Testis (tissue), 3 donors: ENCODE results near the gene ABO. TPM values are rescaled to one million over a fixed set of nuclear protein-coding genes. Genes with fewer than 3 reads are reported as not detected.

Experiments
- DNase-seq: peaks from one replicate; pipeline ENCODE4 v3.0.0-alpha.2; 2019
- H3K27ac ChIP-seq, 2 donors: fragments of 200-600 bp; sonication (generic); one replicate each; pipeline ENCODE4 v1.5.1; 2019
- H3K27me3 ChIP-seq: fragments of 200-600 bp; sonication (generic); one replicate; pipeline ENCODE4 v1.5.1; 2019
- H3K36me3 ChIP-seq: fragments of 200-600 bp; sonication (generic); one replicate; pipeline ENCODE4 v1.5.1; 2017; ENCODE audit warnings: low read depth; ENCODE audit errors: missing control alignments
- H3K4me1 ChIP-seq: fragments of 200-600 bp; sonication (generic); one replicate; pipeline ENCODE4 v1.5.1; 2019
- H3K4me3 ChIP-seq, 2 donors: fragments of 200-600 bp; sonication (generic); one replicate each; pipeline ENCODE4 v1.5.1; 2017 to 2019
- H3K9me3 ChIP-seq: fragments of 200-600 bp; sonication (generic); one replicate; pipeline ENCODE4 v1.5.1; 2017
- POLR2A ChIP-seq: fragments of 450-650 bp; IDR thresholded peaks from one replicate; pipeline ENCODE4 v1.6.1; 2017; ENCODE audit warnings: antibody characterized with exemption, mild to moderate bottlenecking, moderate library complexity
- WGBS, 2 donors: methylation state at CpG; one replicate each; pipeline ENCODE4 v1.1.5; 2018; 5-methylcytosine and 5-hydroxymethylcytosine counted together
- intact Hi-C: fragments of 100-400 bp; cut with DNase I; formaldehyde crosslinking; loops from one replicate; pipeline ENCODE4 v1.15.1; 2023; ENCODE audit warnings: low total_unique reads
- polyA plus RNA-seq: library from polyadenylated mRNA; stranded (reverse); fragments of 350-450 nt; fragmentation: Illumina TruSeq; extraction: RNeasy Lipid Tissue Mini Kit (QIAGEN cat#74804); gene quantifications from one replicate; pipeline ENCODE4 v1.2.3, GENCODE V29; 2014; ENCODE audit warnings: low read depth, low replicate concordance; ENCODE audit not compliant: insufficient read depth
- total RNA-seq, 2 donors: library from RNA; depleted of rRNA; stranded (reverse); fragments of >200 nt; gene quantifications; one replicate each; pipeline ENCODE4 v1.2.3, GENCODE V29; 2016
- TF ChIP-seq, protein P1 (sequence below), 3 experiments: fragments of 450-650 bp in 2 of 3; fragments of 200-600 bp in 1 of 3; sonication (generic) in 1 of 3; IDR thresholded peaks; one replicate each; pipeline ENCODE4 v1.5.1; 2016 to 2019; ENCODE audit warnings: antibody characterized with exemption in 3 of 3, mild to moderate bottlenecking in 2 of 3, moderate library complexity in 1 of 3

ABO gene
- total and polyA plus RNA-seq, 3 donors from 2014 or later, result 10.4 to 31.1 (median 25.6) TPM

DNA sequence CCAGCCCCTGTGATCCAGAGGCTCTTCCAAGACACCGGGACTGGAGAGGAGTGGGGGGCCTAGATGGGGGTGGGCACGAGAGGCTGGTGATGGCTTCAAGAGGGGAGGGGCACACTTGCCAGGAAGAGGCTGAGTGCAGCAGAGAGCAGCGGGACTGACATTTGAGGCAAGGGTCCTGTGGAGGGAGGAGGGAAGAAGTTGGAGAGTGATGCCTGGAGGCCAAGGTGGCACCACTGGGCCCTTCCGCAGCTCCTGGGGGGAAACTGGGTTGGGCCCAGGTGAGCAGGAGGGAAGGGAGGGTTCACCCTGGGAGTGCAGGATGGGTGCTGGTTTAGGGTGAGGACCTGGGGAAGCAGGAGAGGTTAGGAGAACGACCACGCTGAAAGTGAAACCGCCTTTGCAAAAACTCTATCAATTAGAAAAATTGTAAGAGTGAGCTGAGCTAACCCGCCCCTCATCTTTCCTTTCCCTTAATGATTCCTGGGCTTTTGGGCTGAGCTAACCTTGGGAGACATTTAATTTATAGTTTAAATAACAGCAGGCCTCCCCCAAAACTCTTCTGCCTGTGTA is 26.2 kb downstream of the ABO start:
- H3K27me3 ChIP-seq, result no peaks in the 10 kb centered on the region
- DNase-seq, result no peak
- intact Hi-C loops, result no loop called here
- no peaks in the 10 kb centered on the region for H3K36me3 ChIP-seq
- no peaks in the 10 kb centered on the region for H3K9me3 ChIP-seq
- TF ChIP-seq, protein P1, sequence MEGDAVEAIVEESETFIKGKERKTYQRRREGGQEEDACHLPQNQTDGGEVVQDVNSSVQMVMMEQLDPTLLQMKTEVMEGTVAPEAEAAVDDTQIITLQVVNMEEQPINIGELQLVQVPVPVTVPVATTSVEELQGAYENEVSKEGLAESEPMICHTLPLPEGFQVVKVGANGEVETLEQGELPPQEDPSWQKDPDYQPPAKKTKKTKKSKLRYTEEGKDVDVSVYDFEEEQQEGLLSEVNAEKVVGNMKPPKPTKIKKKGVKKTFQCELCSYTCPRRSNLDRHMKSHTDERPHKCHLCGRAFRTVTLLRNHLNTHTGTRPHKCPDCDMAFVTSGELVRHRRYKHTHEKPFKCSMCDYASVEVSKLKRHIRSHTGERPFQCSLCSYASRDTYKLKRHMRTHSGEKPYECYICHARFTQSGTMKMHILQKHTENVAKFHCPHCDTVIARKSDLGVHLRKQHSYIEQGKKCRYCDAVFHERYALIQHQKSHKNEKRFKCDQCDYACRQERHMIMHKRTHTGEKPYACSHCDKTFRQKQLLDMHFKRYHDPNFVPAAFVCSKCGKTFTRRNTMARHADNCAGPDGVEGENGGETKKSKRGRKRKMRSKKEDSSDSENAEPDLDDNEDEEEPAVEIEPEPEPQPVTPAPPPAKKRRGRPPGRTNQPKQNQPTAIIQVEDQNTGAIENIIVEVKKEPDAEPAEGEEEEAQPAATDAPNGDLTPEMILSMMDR (IDR thresholded peaks at IDR 0.05), result no peak
- H3K4me3 ChIP-seq, result no peak overlapping the region
- H3K27ac ChIP-seq, result no peak overlapping the region
- H3K4me1 ChIP-seq, result no peaks in the 10 kb centered on the region
- WGBS, 2 donors, result 81 to 84% methylated on average over 8 of the region's 8 CpGs

GRCh38 chr9:133247632-133248031 is 27.4 kb downstream of the ABO start:
- no peak for DNase-seq
- intact Hi-C loops, result no loop called here
- Histone ChIP-seq H3K4me1 (no peaks in the 10 kb centered on the region), H3K27ac (no peak overlapping the region), H3K27me3 (no peaks in the 10 kb centered on the region), H3K9me3 (no peaks in the 10 kb centered on the region), H3K36me3 (no peaks in the 10 kb centered on the region), H3K4me3 (no peak overlapping the region)
- TF ChIP-seq, protein P1 (IDR thresholded peaks at IDR 0.05), result no peak
- no peak for TF ChIP-seq POLR2A
- WGBS, 2 donors, result 87 to 90% methylated on average over 6 of the region's 6 CpGs

- intact Hi-C loops, result no loop called here
- H3K27ac ChIP-seq, result no peak overlapping the region
- no peaks in the 10 kb centered on the region for H3K36me3 ChIP-seq
- no peaks in the 10 kb centered on the region for H3K27me3 ChIP-seq
- H3K4me3 ChIP-seq, result no peak overlapping the region
- no peaks in the 10 kb centered on the region for H3K9me3 ChIP-seq
- no peak for DNase-seq
- WGBS, 2 donors, result 92 to 100% methylated on average over 4 to 6 of the region's 6 CpGs
- no peaks in the 10 kb centered on the region for H3K4me1 ChIP-seq
- TF ChIP-seq, protein P1 (IDR thresholded peaks at IDR 0.05), result no peak
- TF ChIP-seq POLR2A, result no peak
Observed at GRCh38 chr9:133246991-133247390, 28.0 kb downstream of the ABO start.

DNA sequence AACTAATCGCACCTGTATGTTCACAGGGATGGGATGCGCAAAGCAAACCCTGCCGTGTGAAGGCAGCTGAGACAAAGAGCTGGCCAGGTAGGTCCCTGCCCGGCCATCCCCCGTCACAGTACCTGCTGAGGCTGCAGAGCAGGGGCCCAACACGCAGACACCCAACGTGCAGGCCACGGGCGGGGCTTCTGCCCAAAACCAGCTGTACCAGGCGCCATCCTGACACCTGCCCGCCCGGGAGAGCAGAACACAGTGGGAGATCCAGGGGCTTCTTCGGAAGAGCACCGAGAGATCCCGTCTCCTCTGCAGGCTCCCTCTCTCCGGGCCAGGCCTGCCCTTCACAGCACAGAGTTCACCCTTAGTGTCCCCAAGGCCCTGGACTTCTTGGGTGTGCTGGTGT is 28.4 kb downstream of the ABO start:
- H3K9me3 ChIP-seq, result no peaks in the 10 kb centered on the region
- no peaks in the 10 kb centered on the region for H3K27me3 ChIP-seq
- H3K4me1 ChIP-seq, result no peaks in the 10 kb centered on the region
- no peak for DNase-seq
- H3K4me3 ChIP-seq, result no peak overlapping the region
- H3K36me3 ChIP-seq, result no peaks in the 10 kb centered on the region
- intact Hi-C loops, result no loop called here
- WGBS, 2 donors, result 89 to 96% methylated on average over 6 to 16 of the region's 16 CpGs
- TF ChIP-seq POLR2A, result no peak
- TF ChIP-seq, protein P1 (IDR thresholded peaks at IDR 0.05), result no peak
- H3K27ac ChIP-seq, result no peak overlapping the region

- Histone ChIP-seq H3K27me3 (no peaks in the 10 kb centered on the region), H3K9me3 (no peaks in the 10 kb centered on the region), H3K36me3 (no peaks in the 10 kb centered on the region), H3K4me1 (peaks cover 5% of the 10 kb centered on the region), H3K4me3 (no peak overlapping the region), H3K27ac (no peak overlapping the region)
- DNase-seq, result no peak
- TF ChIP-seq, protein P1 (IDR thresholded peaks at IDR 0.05), result no peak
- TF ChIP-seq POLR2A, result no peak
- WGBS, 2 donors, result 79 to 80% methylated on average over 8 of the region's 8 CpGs
- intact Hi-C loops, result no loop called here
Observed at GRCh38 chr9:133242991-133243390, 32.0 kb downstream of the ABO start.
